BLaER1 (cell line): ENCODE measurements around the gene SLC39A13.

Experiments
- H3K27ac ChIP-seq: shearing (Covaris generic); formaldehyde crosslinking; 2 replicates; pipeline ENCODE4 v1.8.1; 2022
- H3K27me3 ChIP-seq: shearing (Covaris generic); formaldehyde crosslinking; 2 replicates; pipeline ENCODE4 v1.8.1; 2022
- H3K36me3 ChIP-seq: shearing (Covaris generic); formaldehyde crosslinking; 2 replicates; pipeline ENCODE4 v1.8.1; 2022
- H3K4me1 ChIP-seq: shearing (Covaris generic); formaldehyde crosslinking; 2 replicates; pipeline ENCODE4 v1.8.1; 2022
- H3K4me2 ChIP-seq: shearing (Covaris generic); formaldehyde crosslinking; 2 replicates; pipeline ENCODE4 v1.8.1; 2022
- H3K4me3 ChIP-seq: shearing (Covaris generic); formaldehyde crosslinking; 2 replicates; pipeline ENCODE4 v1.8.1; 2022
- H3K9ac ChIP-seq: shearing (Covaris generic); formaldehyde crosslinking; 2 replicates; pipeline ENCODE4 v1.8.1; 2022
- H3K9me3 ChIP-seq: shearing (Covaris generic); formaldehyde crosslinking; 2 replicates; pipeline ENCODE4 v1.8.1; 2022
- H4K20me1 ChIP-seq: shearing (Covaris generic); formaldehyde crosslinking; 2 replicates; pipeline ENCODE4 v1.8.1; 2022
- Cebpa-rat ChIP-seq: shearing (Covaris generic); IDR thresholded peaks from 2 replicates; pipeline ENCODE4 v1.8.1; 2022

SLC39A13 gene

GRCh38 chr11:47378836-47379170 is 29.6 kb upstream of the SLC39A13 start:
- H4K20me1 ChIP-seq, result peaks cover 18% of the 10 kb centered on the region; the same call in 1 of the 2 replicates
- peak overlapping the region; percentile 99 for H3K27ac ChIP-seq
- H3K4me2 ChIP-seq, result peak overlapping the region; percentile 100
- peaks cover 63% of the 10 kb centered on the region for H3K4me1 ChIP-seq
- H3K9me3 ChIP-seq, result no peaks in the 10 kb centered on the region
- peaks cover 18% of the 10 kb centered on the region for H3K36me3 ChIP-seq
- H3K27me3 ChIP-seq, result no peaks in the 10 kb centered on the region
- H3K4me3 ChIP-seq, result peak overlapping the region; percentile 83
- TF ChIP-seq Cebpa-rat, result no peak
- peak overlapping the region; percentile 97 for H3K9ac ChIP-seq

- Histone ChIP-seq H3K36me3 (peaks cover 15% of the 10 kb centered on the region), H3K9ac (peak overlapping the region; percentile 97; the same call in 1 of the 2 replicates), H3K4me2 (peak overlapping the region; percentile 100), H3K4me3 (no peak overlapping the region), H3K27me3 (no peaks in the 10 kb centered on the region), H3K9me3 (no peaks in the 10 kb centered on the region), H3K27ac (peak overlapping the region; percentile 99), H3K4me1 (peaks cover 58% of the 10 kb centered on the region), H4K20me1 (peaks cover 18% of the 10 kb centered on the region; the same call in 1 of the 2 replicates)
- TF ChIP-seq Cebpa-rat, result no peak
These were observed 29.1 kb upstream of the SLC39A13 start for GRCh38 chr11:47379317-47379716.

GRCh38 chr11:47380078-47380477 is 28.3 kb upstream of the SLC39A13 start:
- no peak for TF ChIP-seq Cebpa-rat

GRCh38 chr11:47383071-47383470 is 25.3 kb upstream of the SLC39A13 start:
- Histone ChIP-seq H3K9ac (peak overlapping the region; percentile 25), H3K4me2 (peak overlapping the region; percentile 65), H3K27ac (peak overlapping the region; percentile 58; the same call in 1 of the 2 replicates), H4K20me1 (no peaks in the 10 kb centered on the region), H3K36me3 (no peaks in the 10 kb centered on the region), H3K27me3 (no peaks in the 10 kb centered on the region), H3K4me1 (peaks cover 31% of the 10 kb centered on the region), H3K9me3 (no peaks in the 10 kb centered on the region), H3K4me3 (no peak overlapping the region)
- no peak for TF ChIP-seq Cebpa-rat

More at GRCh38 chr11:47380078-47380477, 28.3 kb upstream of the SLC39A13 start:
- Histone ChIP-seq H3K9ac (no peak overlapping the region), H3K4me3 (no peak overlapping the region), H3K4me2 (no peak overlapping the region), H3K4me1 (peaks cover 50% of the 10 kb centered on the region), H4K20me1 (peaks cover 18% of the 10 kb centered on the region; the same call in 1 of the 2 replicates), H3K27ac (no peak overlapping the region), H3K9me3 (no peaks in the 10 kb centered on the region), H3K36me3 (peaks cover 8% of the 10 kb centered on the region), H3K27me3 (no peaks in the 10 kb centered on the region)

- Histone ChIP-seq H3K27me3 (no peaks in the 10 kb centered on the region), H3K4me1 (peaks cover 29% of the 10 kb centered on the region), H3K9me3 (no peaks in the 10 kb centered on the region), H3K9ac (no peak overlapping the region), H3K4me2 (no peak overlapping the region), H3K27ac (no peak overlapping the region), H4K20me1 (no peaks in the 10 kb centered on the region), H3K36me3 (no peaks in the 10 kb centered on the region), H3K4me3 (no peak overlapping the region)
- TF ChIP-seq Cebpa-rat, result no peak
These were observed 23.9 kb upstream of the SLC39A13 start for GRCh38 chr11:47384498-47384897.

GRCh38 chr11:47387944-47388696 is 20.3 kb upstream of the SLC39A13 start:
- Histone ChIP-seq H3K4me3 (no peak overlapping the region), H3K27me3 (no peaks in the 10 kb centered on the region), H3K4me2 (no peak overlapping the region), H4K20me1 (no peaks in the 10 kb centered on the region), H3K9me3 (no peaks in the 10 kb centered on the region), H3K4me1 (peaks cover 52% of the 10 kb centered on the region), H3K9ac (no peak overlapping the region), H3K36me3 (no peaks in the 10 kb centered on the region), H3K27ac (peak overlapping the region; percentile 30; the same call in 1 of the 2 replicates)
- TF ChIP-seq Cebpa-rat, result no peak

- no peak for TF ChIP-seq Cebpa-rat
- no peaks in the 10 kb centered on the region for H4K20me1 ChIP-seq
- H3K9ac ChIP-seq, result no peak overlapping the region
- no peak overlapping the region for H3K4me3 ChIP-seq
- peak overlapping the region; percentile 56 for H3K27ac ChIP-seq
- H3K4me2 ChIP-seq, result peak overlapping the region; percentile 36
- no peaks in the 10 kb centered on the region for H3K9me3 ChIP-seq
- H3K4me1 ChIP-seq, result peaks cover 55% of the 10 kb centered on the region
- no peaks in the 10 kb centered on the region for H3K36me3 ChIP-seq
- H3K27me3 ChIP-seq, result no peaks in the 10 kb centered on the region
These were observed 19.5 kb upstream of the SLC39A13 start for GRCh38 chr11:47388697-47389576.

- H3K27ac ChIP-seq, result peak overlapping the region; percentile 100
- no peaks in the 10 kb centered on the region for H3K36me3 ChIP-seq
- H3K4me3 ChIP-seq, result no peak overlapping the region
- H3K4me1 ChIP-seq, result peaks cover 63% of the 10 kb centered on the region
- no peaks in the 10 kb centered on the region for H3K9me3 ChIP-seq
- no peak for TF ChIP-seq Cebpa-rat
- H3K27me3 ChIP-seq, result no peaks in the 10 kb centered on the region
- peak overlapping the region; percentile 36 for H3K4me2 ChIP-seq
- no peak overlapping the region; the same call in 1 of the 2 replicates for H3K9ac ChIP-seq
- H4K20me1 ChIP-seq, result no peaks in the 10 kb centered on the region
These were observed 18.6 kb upstream of the SLC39A13 start for GRCh38 chr11:47389577-47390421.

- Histone ChIP-seq H3K4me3 (no peak overlapping the region), H3K4me1 (peaks cover 69% of the 10 kb centered on the region), H3K4me2 (no peak overlapping the region), H4K20me1 (no peaks in the 10 kb centered on the region), H3K9me3 (no peaks in the 10 kb centered on the region), H3K27me3 (no peaks in the 10 kb centered on the region), H3K9ac (no peak overlapping the region; the same call in 1 of the 2 replicates), H3K36me3 (no peaks in the 10 kb centered on the region), H3K27ac (peak overlapping the region; percentile 100; the same call in 1 of the 2 replicates)
- no peak for TF ChIP-seq Cebpa-rat
These were observed 18.0 kb upstream of the SLC39A13 start for GRCh38 chr11:47390422-47390760.
